ENCODE results near the gene COMMD3. TPM values are rescaled to one million over a fixed set of nuclear protein-coding genes. Genes with fewer than 3 reads are reported as not detected.

The COMMD3 gene
- total RNA-seq, 1 experiment from 2014 or later, result 12.4 TPM

GRCh38 chr10:22366435-22366703 is 50.2 kb downstream of the COMMD3 start:
- no peak for DNase-seq (ENCODE audit: low spot score)

DNA sequence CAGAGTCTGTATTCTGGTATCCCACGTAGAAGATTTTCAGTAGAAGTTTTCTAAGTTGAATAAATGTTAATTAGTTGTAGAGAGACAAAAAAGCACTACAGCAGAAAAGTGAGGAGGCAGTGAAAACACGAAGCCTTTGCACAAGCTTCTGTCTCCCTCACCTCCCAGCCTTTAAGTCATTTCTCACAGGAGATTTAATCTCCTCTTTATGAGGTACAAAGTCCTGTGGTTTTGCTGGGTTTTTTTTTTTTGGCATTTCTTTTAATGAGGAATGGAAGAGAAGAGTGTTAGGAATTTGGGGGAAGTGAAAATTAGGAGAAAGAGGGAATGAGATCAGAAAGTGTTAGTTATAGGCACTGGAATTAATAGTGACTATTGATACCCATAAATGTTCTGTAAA is 50.6 kb downstream of the COMMD3 start:
- no peak for DNase-seq (ENCODE audit: low spot score)

DNA sequence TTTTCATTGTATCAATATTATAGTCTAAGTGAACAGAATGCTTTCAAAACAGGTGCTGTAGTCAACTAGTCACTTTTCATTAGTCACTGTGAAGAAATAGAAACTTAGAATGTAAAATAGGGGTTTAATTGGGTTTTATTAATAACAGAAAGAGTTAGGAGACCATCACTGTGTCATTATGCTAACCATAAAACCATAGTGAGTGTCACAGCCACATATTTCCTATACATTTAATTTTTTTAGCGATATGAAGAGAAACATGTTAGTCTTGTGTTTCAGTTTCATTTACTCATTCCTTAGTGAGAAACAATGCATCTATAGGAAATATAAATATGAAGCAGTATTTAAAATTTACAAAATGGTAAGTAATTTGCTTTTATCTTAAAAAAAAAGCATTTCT is 51.3 kb downstream of the COMMD3 start:
- DNase-seq (ENCODE audit: low spot score), result no peak

GRCh38 chr10:22368402-22368801 is 52.2 kb downstream of the COMMD3 start:
- no peak for DNase-seq (ENCODE audit: low spot score)

DNA sequence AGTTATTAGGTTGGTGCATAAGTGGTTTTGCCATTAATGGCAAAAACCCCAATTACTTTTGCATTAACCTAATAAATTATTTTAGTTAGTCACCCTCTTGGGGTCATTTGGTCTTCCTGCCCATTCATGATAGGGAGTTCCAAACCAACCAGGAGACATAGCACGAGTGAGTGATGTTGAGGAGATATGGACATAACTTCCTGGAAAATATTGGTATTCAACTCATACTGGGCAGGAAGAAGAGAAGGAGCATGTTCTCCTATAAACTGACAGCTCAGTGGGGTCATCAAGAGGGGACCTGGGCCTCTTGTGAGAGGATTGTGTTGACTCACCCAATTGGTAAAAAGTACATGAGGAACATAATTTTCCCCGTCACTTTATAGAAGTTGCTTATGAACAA is 52.8 kb downstream of the COMMD3 start:
- no peak for DNase-seq (ENCODE audit: low spot score)

DNA sequence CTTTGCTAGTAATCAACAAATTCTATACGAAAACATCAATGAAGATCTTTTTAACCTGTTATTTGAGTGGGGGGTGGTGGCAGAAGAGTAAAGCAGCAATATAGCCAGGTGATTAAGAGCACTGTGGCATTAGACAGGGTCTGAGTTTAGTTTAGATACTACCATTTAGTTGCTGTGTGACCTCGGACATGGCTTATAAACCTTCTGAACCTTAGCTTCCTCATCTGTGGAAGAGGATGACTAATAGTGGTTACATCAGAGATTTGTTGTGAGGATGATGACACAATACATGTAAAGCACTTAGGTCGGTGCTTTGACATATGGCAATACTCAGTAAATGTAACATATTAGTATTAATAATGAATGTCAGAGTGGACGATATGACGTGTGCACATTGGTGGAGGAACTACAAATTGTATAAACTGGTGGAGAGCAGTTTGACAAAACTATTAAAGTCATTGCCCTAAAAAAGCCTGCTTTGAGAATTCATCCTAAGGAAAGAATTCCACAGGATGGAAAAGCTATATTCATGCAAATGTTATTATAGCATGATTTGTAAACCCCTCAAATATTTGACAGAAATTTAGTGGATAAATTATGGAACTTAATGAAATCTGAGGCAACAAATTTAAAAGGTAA is 53.4 kb downstream of the COMMD3 start:
- DNase-seq (ENCODE audit: low spot score), result no peak

Small RNA genes lying within 50 kb of the gene (small RNA-seq; reads per million reads assigned to genes)
- gene AL158211.3, result not detected

Other genes starting within 250 kb of the COMMD3 start
- gene EBLN1, start 98.4 kb upstream of the COMMD3 start, total RNA-seq (2014; rRNA removed; shearing (Covaris generic)), result not detected in 2 replicates
- 17.6 and 19.5 TPM in 2 replicates for gene BMI1, start 4.7 kb downstream of the COMMD3 start, total RNA-seq (2014; rRNA removed; shearing (Covaris generic))
- not detected in 2 replicates for gene SPAG6, start 29.1 kb downstream of the COMMD3 start, total RNA-seq (2014; rRNA removed; shearing (Covaris generic))